PC-9 (cell line): ENCODE results near the gene NAPSA.

Experiments
- CTCF ChIP-seq: fragments of 200-600 bp; sonication (generic); conservative IDR thresholded peaks from 2 replicates; pipeline ENCODE4 v1.6.1; 2017; ENCODE audit warnings: mixed run types, antibody characterized with exemption, mild to moderate bottlenecking, moderate library complexity
- EZH2 ChIP-seq: fragments of 200-600 bp; sonication (generic); IDR thresholded peaks from 2 replicates; pipeline ENCODE4 v1.8.0; 2017; ENCODE audit warnings: antibody characterized with exemption, low read depth

- no peak for TF ChIP-seq EZH2
- TF ChIP-seq CTCF = no peak
Observed at GRCh38 chr19:50378863-50379236, 13.4 kb upstream of the NAPSA start.
